ENCODE measurements around the gene GOLGA6D. TPM values are rescaled to one million over a fixed set of nuclear protein-coding genes. Genes with fewer than 3 reads are reported as not detected.
A peak's percentile ranks its signal among the peaks of the same experiment; 100 is the strongest.
"Not testable (repeated sequence)": the region's sequence is repeated elsewhere in the genome, so short reads cannot be mapped to it uniquely, and the experiment has no call there.

The GOLGA6D gene
- total RNA-seq, 3 donors from 2014 or later = not detected

DNA sequence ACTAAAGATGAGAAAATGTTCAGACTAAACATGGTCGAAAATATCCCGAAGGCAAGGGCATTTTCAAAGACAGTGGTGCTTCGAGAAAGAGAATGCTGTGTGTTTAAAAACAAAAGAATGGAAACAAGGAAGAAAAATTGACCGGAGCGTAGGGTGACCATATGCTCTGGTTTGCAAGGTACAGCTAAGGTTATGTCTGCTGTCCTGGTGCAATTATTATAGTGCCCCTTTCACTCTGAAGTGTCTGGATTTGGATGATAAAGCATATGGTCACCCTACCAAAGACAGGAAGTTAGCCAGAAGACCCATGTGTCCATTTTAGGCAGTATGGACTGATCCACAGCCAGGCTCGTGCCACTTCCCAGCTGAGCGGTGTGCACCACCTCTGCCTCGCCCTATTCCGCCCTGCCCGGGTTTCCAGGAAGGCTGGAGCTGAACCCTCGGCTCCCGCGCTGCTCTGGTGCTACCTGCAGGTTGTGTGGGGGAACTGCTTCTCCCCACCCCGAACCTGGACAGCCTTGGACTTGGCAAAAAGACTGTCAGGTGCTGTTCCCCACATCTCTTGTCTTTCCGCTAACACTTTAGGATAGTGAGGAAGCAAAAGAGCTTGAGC is 25.2 kb downstream of the GOLGA6D start:
- DNase-seq (no peak), ATAC-seq (peak; percentile 50 to 60)
- H3K27me3 Mint-ChIP-seq (ENCODE audit: low read depth) = peaks cover 35% of the 10 kb centered on the region
- H3K4me1 Mint-ChIP-seq (ENCODE audit: low read depth) = no peaks in the 10 kb centered on the region
- H3K9me3 Mint-ChIP-seq = no peaks in the 10 kb centered on the region
- no peaks in the 10 kb centered on the region for H3K36me3 Mint-ChIP-seq (ENCODE audit: insufficient read depth)
- no peak overlapping the region for H3K4me3 Mint-ChIP-seq

DNA sequence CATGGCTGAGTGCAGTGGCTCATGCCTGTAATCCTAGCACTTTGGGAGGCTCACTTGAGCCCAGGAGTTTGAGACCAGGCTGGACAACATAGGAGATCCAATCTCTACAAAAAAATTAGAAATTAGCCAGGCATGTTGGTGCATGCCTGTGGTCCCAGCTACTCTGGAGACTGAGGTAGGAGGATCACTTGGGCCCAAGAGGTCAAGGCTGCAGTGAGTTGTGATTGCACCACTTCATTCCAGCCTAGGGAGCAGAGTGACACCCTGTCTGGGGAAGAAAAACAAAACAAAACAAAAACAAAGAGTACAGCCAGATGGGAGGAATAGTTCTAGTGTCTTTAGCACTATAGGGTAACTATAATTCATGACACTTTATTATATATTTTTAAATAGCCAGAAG is 27.1 kb downstream of the GOLGA6D start:
- Mint-ChIP-seq H3K4me3 (no peak overlapping the region), H3K4me1 (ENCODE audit: low read depth) (no peaks in the 10 kb centered on the region), H3K9me3 (no peaks in the 10 kb centered on the region), H3K27me3 (ENCODE audit: low read depth) (peaks cover 25% of the 10 kb centered on the region), H3K36me3 (ENCODE audit: insufficient read depth) (no peaks in the 10 kb centered on the region)
- DNase-seq (no peak), ATAC-seq (no peak)

DNA sequence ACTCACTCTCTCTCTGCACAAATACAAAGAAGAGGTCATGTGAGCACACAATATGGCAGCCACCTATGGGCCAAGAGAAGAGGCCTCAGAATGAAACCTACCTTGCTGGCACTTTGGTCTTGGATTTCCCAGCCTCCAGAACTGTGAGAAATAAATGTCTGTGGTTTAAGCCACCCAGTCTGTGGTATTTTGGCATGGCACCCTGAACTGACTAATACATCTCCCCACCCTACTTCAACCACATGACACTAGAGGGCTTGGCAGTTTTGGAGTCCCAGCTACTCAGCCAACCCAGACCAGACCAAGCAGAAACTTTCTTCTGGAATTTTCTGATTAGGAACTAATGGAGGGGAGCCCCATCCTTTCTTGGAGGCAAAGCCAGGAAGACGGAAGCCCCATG is 29.9 kb downstream of the GOLGA6D start:
- not testable (repeated sequence) for H3K4me1 Mint-ChIP-seq (ENCODE audit: low read depth)

DNA sequence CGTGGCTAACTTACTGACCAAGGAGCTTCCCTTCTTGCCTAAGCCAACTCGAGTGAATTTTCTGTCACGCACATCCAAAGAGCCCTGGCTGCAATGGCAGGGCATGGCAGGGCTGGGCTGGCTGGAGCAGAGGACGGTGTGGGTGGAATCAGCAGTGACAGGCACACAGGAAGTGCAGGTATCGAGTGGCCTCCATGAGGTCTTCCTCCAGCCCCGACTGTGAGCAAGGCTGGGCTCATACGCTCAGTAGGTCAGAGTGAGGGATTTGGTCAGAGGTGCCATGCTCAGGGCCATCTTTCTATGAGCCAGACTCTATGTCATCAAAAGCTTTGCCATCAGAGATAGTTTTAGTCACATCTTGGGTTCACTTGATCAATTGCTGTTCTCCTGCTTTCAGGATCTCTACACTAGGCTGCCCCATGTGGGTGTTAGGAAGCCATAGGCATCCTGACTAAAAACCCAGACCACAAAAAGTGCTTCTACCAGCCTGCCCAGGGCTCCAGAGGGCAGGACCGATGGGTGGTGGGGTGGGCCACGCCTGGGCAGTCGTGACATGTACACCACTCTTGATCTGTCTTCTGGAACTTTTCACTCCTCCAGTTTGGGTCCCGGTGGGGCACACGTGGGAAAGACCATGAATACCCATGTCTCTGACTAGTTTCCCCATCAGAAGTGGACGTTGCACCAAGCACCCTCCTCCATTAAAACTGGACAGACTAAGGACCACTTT is 30.6 kb downstream of the GOLGA6D start:
- no peaks in the 10 kb centered on the region for H3K4me1 Mint-ChIP-seq (ENCODE audit: low read depth)
- no peaks in the 10 kb centered on the region for H3K36me3 Mint-ChIP-seq (ENCODE audit: insufficient read depth)
- H3K27me3 Mint-ChIP-seq (ENCODE audit: low read depth) = peaks cover 5% of the 10 kb centered on the region
- DNase-seq (no peak), ATAC-seq (no peak)
- H3K9me3 Mint-ChIP-seq = no peaks in the 10 kb centered on the region
- no peak overlapping the region for H3K4me3 Mint-ChIP-seq

More for the DNA sequence above, 29.9 kb downstream of the GOLGA6D start:
- H3K27me3 Mint-ChIP-seq (ENCODE audit: low read depth) = peaks cover 11% of the 10 kb centered on the region
- H3K36me3 Mint-ChIP-seq (ENCODE audit: insufficient read depth); H3K4me3 Mint-ChIP-seq; ATAC-seq; DNase-seq; H3K9me3 Mint-ChIP-seq: not testable (repeated sequence)

DNA sequence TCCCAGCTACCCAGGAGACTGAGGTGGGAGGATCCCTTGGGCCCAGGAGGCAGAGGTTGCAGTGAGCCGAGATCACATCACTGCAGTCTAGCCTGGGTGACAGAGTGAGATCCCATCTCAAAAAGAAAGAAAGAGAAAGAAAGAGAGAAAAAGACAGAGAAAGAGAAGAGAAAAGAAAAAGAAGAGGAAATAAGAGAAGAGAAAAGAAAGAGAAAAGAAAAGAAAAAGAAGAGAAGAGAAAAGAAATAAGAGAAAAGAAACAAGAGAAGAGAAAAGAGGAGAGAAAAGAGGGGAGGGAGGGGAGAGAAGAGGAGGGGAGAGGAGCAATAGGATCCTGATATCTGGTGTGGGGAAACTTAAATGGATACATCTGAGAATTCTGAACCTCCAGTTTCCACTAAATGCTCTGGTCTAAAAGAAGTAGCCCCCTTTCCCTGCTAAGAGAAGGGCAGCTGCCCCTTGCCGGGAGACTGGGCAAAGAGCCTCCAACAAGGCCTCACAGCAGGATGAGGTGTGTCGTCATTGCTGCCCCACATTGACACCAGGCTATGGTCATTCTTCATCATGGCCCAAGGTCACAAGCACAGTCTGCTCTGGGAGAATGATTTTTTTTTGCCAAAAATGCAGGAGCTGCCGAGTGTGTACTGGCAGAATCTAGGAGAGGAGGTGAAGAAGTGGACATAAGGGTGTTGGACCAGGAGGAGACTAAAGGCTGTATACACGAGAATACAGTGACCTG is 32.1 kb downstream of the GOLGA6D start:
- Mint-ChIP-seq H3K4me1 (ENCODE audit: low read depth) (no peaks in the 10 kb centered on the region), H3K4me3 (no peak overlapping the region), H3K9me3 (no peaks in the 10 kb centered on the region), H3K27me3 (ENCODE audit: low read depth) (no peaks in the 10 kb centered on the region), H3K36me3 (ENCODE audit: insufficient read depth) (no peaks in the 10 kb centered on the region)
- ATAC-seq (no peak), DNase-seq (no peak)

DNA sequence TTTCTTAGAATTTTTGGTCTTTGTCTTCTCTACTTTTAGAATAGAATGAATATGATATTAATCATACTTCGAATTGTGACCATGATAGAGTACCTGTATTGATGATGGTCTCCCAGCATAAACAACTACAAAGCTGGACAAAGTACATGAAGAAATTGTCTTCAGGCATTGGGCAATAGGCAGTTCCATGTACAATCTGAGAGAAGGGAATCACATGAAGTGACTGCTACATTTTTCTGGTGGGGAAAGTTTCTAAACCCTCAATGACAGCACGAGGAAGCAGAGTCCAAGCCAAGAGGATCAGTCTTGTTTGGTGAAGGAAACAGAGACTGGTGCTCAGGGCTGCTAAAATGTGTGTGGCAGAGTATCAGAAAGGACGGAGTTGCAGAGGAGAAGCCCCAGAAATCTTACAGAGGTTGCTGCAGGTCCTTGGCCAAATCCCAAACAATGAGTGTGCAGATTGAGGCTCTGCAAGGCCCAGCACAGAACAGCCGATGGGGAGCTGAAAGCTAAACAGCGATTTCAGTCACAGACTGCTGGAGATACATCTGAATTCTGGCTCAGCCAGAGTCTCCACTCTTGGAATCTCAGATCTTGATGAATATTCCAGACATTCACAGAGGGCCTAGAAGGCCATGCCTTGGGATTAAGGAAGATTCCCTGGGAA is 36.7 kb downstream of the GOLGA6D start:
- H3K4me1 Mint-ChIP-seq (ENCODE audit: low read depth); DNase-seq; H3K9me3 Mint-ChIP-seq; H3K36me3 Mint-ChIP-seq (ENCODE audit: insufficient read depth); H3K4me3 Mint-ChIP-seq; H3K27me3 Mint-ChIP-seq (ENCODE audit: low read depth); ATAC-seq: not testable (repeated sequence)

DNA sequence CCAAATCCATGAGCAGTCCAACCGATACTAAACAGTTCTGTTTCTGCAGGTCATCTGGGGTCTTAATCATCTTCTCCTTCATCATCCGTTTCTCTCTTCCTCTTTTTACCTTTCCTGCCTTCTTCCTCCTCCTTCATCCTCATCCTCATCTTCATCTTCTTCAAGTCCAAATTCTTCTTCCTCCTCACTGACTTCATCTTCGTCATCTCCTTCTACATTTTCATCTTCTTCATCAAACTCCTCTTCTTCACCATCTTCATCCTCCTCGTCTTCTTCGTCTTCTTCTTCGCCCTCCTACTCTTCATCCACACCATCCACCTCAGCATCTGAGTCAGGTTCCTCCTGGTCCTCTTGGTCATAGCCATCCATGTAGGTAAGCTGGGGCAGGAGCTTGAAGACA is 39.1 kb downstream of the GOLGA6D start:
- Mint-ChIP-seq H3K27me3 (ENCODE audit: low read depth) (peaks cover 3% of the 10 kb centered on the region), H3K4me1 (ENCODE audit: low read depth) (no peaks in the 10 kb centered on the region), H3K4me3 (no peak overlapping the region), H3K9me3 (no peaks in the 10 kb centered on the region), H3K36me3 (ENCODE audit: insufficient read depth) (no peaks in the 10 kb centered on the region)
- DNase-seq (no peak), ATAC-seq (no peak)

DNA sequence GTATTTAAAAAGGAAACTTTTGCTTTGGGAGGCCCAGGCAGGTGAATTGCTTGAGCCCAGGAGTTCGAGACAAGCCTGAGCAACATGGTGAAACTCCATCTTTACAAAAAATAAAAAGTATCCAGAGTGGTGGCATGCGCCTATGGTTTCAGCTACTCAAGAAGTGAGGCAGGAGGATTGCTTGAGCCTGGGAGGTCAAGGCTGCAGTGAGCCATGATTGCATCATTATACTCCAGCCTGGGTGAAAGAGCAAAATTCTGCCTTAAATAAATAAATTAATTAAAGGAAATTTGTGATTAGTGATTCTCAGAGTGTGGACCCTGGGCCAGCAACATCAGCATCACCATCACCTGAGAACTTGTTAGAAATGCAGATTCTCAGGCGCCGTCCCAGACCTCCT is 43.3 kb downstream of the GOLGA6D start:
- ATAC-seq = no peak
- no peak overlapping the region for H3K4me3 Mint-ChIP-seq
- H3K9me3 Mint-ChIP-seq = no peaks in the 10 kb centered on the region
- no peaks in the 10 kb centered on the region for H3K4me1 Mint-ChIP-seq (ENCODE audit: low read depth)
- no peaks in the 10 kb centered on the region for H3K36me3 Mint-ChIP-seq (ENCODE audit: insufficient read depth)
- no peak for DNase-seq
- H3K27me3 Mint-ChIP-seq (ENCODE audit: low read depth) = peaks cover 3% of the 10 kb centered on the region

DNA sequence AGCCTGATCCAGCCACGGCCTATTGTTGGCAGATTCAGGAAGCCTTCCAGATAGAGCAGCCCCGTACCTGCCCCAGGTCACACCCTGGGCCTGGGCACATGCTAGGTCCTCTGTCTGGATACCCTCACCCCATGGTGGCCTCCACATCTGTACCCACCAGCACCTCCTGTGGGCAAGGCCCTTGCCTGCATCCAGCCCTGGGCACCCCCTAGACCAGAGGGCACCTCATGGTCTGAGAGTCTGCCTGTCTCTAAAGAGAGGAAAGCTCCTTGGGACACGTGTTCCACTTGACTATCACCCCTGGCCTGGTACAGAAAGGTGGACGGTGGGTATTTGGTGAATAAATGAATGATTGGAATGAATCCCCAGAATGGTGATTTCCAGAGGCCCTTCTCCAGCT is 44.4 kb downstream of the GOLGA6D start:
- Mint-ChIP-seq H3K4me1 (ENCODE audit: low read depth) (no peaks in the 10 kb centered on the region), H3K27me3 (ENCODE audit: low read depth) (peaks cover 3% of the 10 kb centered on the region), H3K9me3 (no peaks in the 10 kb centered on the region), H3K4me3 (no peak overlapping the region), H3K36me3 (ENCODE audit: insufficient read depth) (no peaks in the 10 kb centered on the region)
- DNase-seq = no peak
- ATAC-seq = no peak

DNA sequence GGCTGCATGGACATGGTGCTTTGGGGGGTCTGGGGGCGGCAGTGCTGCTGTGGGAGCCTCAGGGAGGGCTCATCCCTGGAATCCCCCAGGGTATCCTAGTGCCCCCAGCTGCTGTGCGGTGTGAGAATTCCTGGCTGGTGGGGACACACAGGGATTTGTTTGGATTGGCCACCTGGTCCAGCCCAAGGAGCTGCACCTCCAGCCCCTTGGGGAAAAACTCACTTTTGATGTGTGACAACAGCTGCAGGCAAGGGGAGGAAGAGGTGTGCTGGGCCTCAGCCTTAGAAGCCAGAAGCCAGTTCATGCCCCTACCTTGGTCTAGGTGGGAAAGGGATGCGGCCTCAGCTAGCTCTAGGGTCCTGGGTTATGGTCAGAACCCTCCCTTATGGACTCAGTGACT is 44.9 kb downstream of the GOLGA6D start:
- H3K36me3 Mint-ChIP-seq (ENCODE audit: insufficient read depth) = no peaks in the 10 kb centered on the region
- no peaks in the 10 kb centered on the region for H3K4me1 Mint-ChIP-seq (ENCODE audit: low read depth)
- H3K4me3 Mint-ChIP-seq = no peak overlapping the region
- ATAC-seq (no peak), DNase-seq (no peak)
- H3K27me3 Mint-ChIP-seq (ENCODE audit: low read depth) = peaks cover 3% of the 10 kb centered on the region
- no peaks in the 10 kb centered on the region for H3K9me3 Mint-ChIP-seq

DNA sequence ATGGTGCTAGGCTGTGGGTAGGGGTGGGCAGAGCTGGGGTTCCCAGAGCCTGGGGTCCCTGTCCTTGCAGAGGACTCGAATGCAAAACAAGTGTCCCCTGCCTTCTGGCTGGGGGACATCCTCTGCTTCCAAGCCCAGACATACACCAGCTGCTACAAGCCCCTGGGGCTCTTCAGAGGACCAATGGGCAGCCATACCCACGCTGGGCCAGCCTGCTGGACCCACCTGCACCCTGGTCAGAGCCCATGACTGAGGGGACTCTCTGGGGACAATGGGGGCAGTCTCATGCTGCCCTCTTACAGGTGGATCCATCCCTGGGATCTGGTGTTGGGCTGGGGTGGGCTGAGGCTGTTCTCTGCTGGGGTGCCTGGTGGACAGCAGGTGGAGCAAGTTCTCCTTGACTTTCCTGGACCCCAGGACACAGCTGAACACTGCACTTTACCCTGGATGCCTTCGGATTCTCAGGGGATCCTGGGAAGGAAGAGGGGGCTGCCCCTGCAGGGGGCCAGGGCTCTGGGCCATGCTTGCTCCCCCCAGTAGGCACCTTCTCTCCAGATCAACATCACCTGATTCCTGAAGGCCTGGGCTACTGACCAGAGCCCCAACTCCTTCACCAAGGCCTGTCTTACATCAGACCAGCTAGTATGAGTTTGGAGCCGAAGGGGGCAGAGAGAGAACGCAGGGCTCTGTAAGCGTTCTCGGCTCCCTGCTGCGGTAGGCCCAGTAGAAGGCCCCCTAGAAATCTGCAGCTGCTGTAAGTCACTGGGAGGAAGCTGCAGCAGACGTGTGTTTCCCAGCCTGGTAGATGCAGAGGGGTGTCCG is 46.1 kb downstream of the GOLGA6D start:
- no peaks in the 10 kb centered on the region for H3K36me3 Mint-ChIP-seq (ENCODE audit: insufficient read depth)
- no peak for ATAC-seq

DNA sequence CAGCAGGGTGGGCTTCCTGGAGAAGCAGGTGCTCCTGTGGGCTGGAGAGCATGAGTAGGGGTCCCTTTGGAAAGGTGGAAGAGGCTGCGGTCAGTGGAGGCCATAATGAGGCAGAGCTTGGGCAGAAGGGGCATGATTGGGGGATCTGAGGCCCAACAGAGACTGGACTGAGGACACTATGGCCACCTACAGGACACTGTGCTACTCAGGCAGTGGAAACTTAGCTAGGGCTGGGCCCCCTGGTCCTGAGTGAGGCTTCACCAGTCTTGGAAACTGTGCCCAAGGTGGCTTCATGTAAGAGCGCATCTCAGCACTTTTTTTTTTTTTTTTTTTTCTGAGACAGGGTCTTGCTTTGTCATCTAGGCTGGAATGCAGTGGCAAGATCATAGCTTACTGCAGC is 46.9 kb downstream of the GOLGA6D start:
- H3K4me1 Mint-ChIP-seq (ENCODE audit: low read depth) = no peaks in the 10 kb centered on the region
- no peaks in the 10 kb centered on the region for H3K27me3 Mint-ChIP-seq (ENCODE audit: low read depth)
- H3K9me3 Mint-ChIP-seq = no peaks in the 10 kb centered on the region
- no peak overlapping the region for H3K4me3 Mint-ChIP-seq
- H3K36me3 Mint-ChIP-seq (ENCODE audit: insufficient read depth) = no peaks in the 10 kb centered on the region
- no peak for DNase-seq
- no peak for ATAC-seq

More for the DNA sequence above, 46.1 kb downstream of the GOLGA6D start:
- no peak for DNase-seq
- Mint-ChIP-seq H3K27me3 (ENCODE audit: low read depth) (peaks cover 3% of the 10 kb centered on the region), H3K4me3 (no peak overlapping the region), H3K4me1 (ENCODE audit: low read depth) (no peaks in the 10 kb centered on the region), H3K9me3 (no peaks in the 10 kb centered on the region)

DNA sequence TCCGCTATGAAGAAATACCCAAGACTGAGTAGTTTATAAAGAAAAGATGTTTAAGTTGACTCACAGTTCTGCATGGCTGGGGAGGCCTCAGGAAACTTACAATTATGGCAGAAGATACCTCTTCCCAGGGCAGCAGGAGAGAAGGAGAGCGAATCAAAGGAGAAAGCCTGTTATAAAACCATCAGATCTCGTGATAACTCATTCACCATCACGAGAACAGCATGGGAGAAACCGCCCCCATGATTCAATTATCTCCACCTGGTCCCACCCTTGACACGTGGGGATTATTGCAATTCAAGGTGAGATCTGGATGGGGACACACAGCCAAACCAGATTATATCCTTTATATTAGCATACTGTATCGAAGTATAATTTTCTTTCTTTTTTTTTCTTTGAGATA is 49.5 kb downstream of the GOLGA6D start:
- not testable (repeated sequence) for H3K9me3 Mint-ChIP-seq; H3K27me3 Mint-ChIP-seq (ENCODE audit: low read depth); H3K4me3 Mint-ChIP-seq; DNase-seq; H3K36me3 Mint-ChIP-seq (ENCODE audit: insufficient read depth); ATAC-seq
- H3K4me1 Mint-ChIP-seq (ENCODE audit: low read depth) = peaks cover 18% of the 10 kb centered on the region

All from activated T-cell treated with anti-CD3 and anti-CD28 coated beads, Interleukin-2, amount 50 U/mL, for 4 hours (primary cell).